ENCODE measurements around the gene LRRC17. TPM values are rescaled to one million over a fixed set of nuclear protein-coding genes. Genes with fewer than 3 reads are reported as not detected.
"Not testable (repeated sequence)": the region's sequence is repeated elsewhere in the genome, so short reads cannot be mapped to it uniquely, and the experiment has no call there.

Gene LRRC17
- total and polyA plus RNA-seq, 11 donors = 0.72 to 10.8 (median 2.8) TPM

- H3K36me3 ChIP-seq = no peaks in the 10 kb centered on the region
- H3K27me3 ChIP-seq = no peaks in the 10 kb centered on the region
- H3K27ac ChIP-seq = peak overlapping the region in 2 of 12 donors; percentile 20 to 38
- H3K4me3 ChIP-seq = no peak overlapping the region
- 83 to 89% (median 85%) methylated on average over 5 of the region's 5 CpGs for WGBS, 4 donors
- DNase-seq = no peak
- no peaks in the 10 kb centered on the region for H3K9me3 ChIP-seq
- no peak for ATAC-seq
- H3K4me1 ChIP-seq = peaks cover 0 to 42% (median 10%) of the 10 kb centered on the region in 12 donors
- TF ChIP-seq CTCF (IDR thresholded peaks at IDR 0.05) (no peak), POLR2A (IDR thresholded peaks at IDR 0.05) (no peak)
- intact Hi-C loops (cut with DNase I) = loop anchor here in 3 of 10 donors (10.0 kb wide), 2 partner anchors 46 to 96 kb away; no protein-coding TSS in a partner anchor
Measured at GRCh38 chr7:102898532-102898859, 14.3 kb upstream of the LRRC17 start.

- H3K36me3 ChIP-seq; DNase-seq; intact Hi-C loops (cut with DNase I); H3K27me3 ChIP-seq; ATAC-seq; H3K27ac ChIP-seq; H3K4me3 ChIP-seq: not testable (repeated sequence)
- H3K9me3 ChIP-seq = peaks cover 0 to 11% (median 0%) of the 10 kb centered on the region in 12 donors
- WGBS, 4 donors = 89 to 93% (median 90%) methylated on average over 2 of the region's 2 CpGs
- peaks cover 0 to 24% (median 10%) of the 10 kb centered on the region in 12 donors for H3K4me1 ChIP-seq
Measured at GRCh38 chr7:102902052-102902451, 10.7 kb upstream of the LRRC17 start.

- H3K36me3 ChIP-seq; H3K4me1 ChIP-seq; H3K27me3 ChIP-seq; DNase-seq; ATAC-seq; H3K27ac ChIP-seq; intact Hi-C loops (cut with DNase I); H3K4me3 ChIP-seq: not testable (repeated sequence)
- peaks cover 0 to 15% (median 0%) of the 10 kb centered on the region in 12 donors for H3K9me3 ChIP-seq
- 90 to 97% (median 96%) methylated on average over 1 of the region's 1 CpG for WGBS, 4 donors
Measured at GRCh38 chr7:102903576-102903975, 9.2 kb upstream of the LRRC17 start.

- no peak for DNase-seq
- no peaks in the 10 kb centered on the region for H3K36me3 ChIP-seq
- no peak overlapping the region for H3K4me3 ChIP-seq
- TF ChIP-seq CTCF (IDR thresholded peaks at IDR 0.05) (no peak), POLR2A (IDR thresholded peaks at IDR 0.05) (no peak)
- peaks cover 0 to 7% (median 0%) of the 10 kb centered on the region in 12 donors for H3K4me1 ChIP-seq
- intact Hi-C loops (cut with DNase I) = no loop called here
- H3K9me3 ChIP-seq = peaks cover 0 to 15% (median 0%) of the 10 kb centered on the region in 12 donors
- H3K27me3 ChIP-seq = no peaks in the 10 kb centered on the region
- no peak overlapping the region for H3K27ac ChIP-seq
- ATAC-seq = no peak
Measured at GRCh38 chr7:102908676-102909075, 4.1 kb upstream of the LRRC17 start.

GRCh38 chr7:102913826-102914225 is 1.0 kb downstream of the LRRC17 start:
- H3K27ac ChIP-seq = peak overlapping the region in 11 of 12 donors; percentile 2 to 66 (median 58)
- 70 to 77% (median 72%) methylated on average over 9 of the region's 9 CpGs for WGBS, 4 donors
- H3K36me3 ChIP-seq = no peaks in the 10 kb centered on the region
- ATAC-seq = no peak
- H3K9me3 ChIP-seq = no peaks in the 10 kb centered on the region
- no peaks in the 10 kb centered on the region for H3K27me3 ChIP-seq
- H3K4me1 ChIP-seq = peaks cover 0 to 32% (median 6%) of the 10 kb centered on the region in 12 donors
- intact Hi-C loops (cut with DNase I) = loop anchor here in 1 of 10 donors (10.0 kb wide), 1 partner anchor 81 kb away; no protein-coding TSS in a partner anchor
- TF ChIP-seq POLR2A (IDR thresholded peaks at IDR 0.05) (no peak), CTCF (IDR thresholded peaks at IDR 0.05) (no peak)
- DNase-seq = no peak
- peak overlapping the region in 9 of 12 donors; percentile 21 to 63 (median 44) for H3K4me3 ChIP-seq

Data from heart left ventricle (tissue), 16 donors.